ENCODE results near the gene BTN1A1.

Gene BTN1A1

GRCh38 chr6:26464416-26465131 is 35.5 kb upstream of the BTN1A1 start:
- Histone ChIP-seq H3K27ac (ENCODE audit: low read depth, low read length) (no peak overlapping the region), H3K36me3 (ENCODE audit: insufficient read depth, low read length) (peaks cover 91% of the 10 kb centered on the region), H3K4me1 (ENCODE audit: insufficient read depth, low read length) (no peaks in the 10 kb centered on the region), H3K9ac (ENCODE audit: low read depth, low read length) (no peak overlapping the region), H3K27me3 (ENCODE audit: insufficient read depth, low read length) (no peaks in the 10 kb centered on the region), H3K4me3 (ENCODE audit: low read length) (no peak overlapping the region), H3K9me3 (ENCODE audit: insufficient read depth, low read depth, low read length) (no peaks in the 10 kb centered on the region)
- 94% methylated on average over 7 of the region's 7 CpGs for WGBS

- H3K9ac ChIP-seq (ENCODE audit: low read depth, low read length), result no peak overlapping the region
- no peaks in the 10 kb centered on the region for H3K27me3 ChIP-seq (ENCODE audit: insufficient read depth, low read length)
- H3K4me3 ChIP-seq (ENCODE audit: low read length), result no peak overlapping the region
- no peaks in the 10 kb centered on the region for H3K9me3 ChIP-seq (ENCODE audit: insufficient read depth, low read depth, low read length)
- no peaks in the 10 kb centered on the region for H3K4me1 ChIP-seq (ENCODE audit: insufficient read depth, low read length)
- no peak overlapping the region for H3K27ac ChIP-seq (ENCODE audit: low read depth, low read length)
- peaks cover 82% of the 10 kb centered on the region for H3K36me3 ChIP-seq (ENCODE audit: insufficient read depth, low read length)
- WGBS, result 99% methylated on average over 3 of the region's 3 CpGs
These were observed 34.3 kb upstream of the BTN1A1 start for GRCh38 chr6:26465776-26466175.

GRCh38 chr6:26468829-26469228 is 31.3 kb upstream of the BTN1A1 start:
- 96% methylated on average over 2 of the region's 2 CpGs for WGBS
- no peak overlapping the region for H3K4me3 ChIP-seq (ENCODE audit: low read length)
- no peaks in the 10 kb centered on the region for H3K27me3 ChIP-seq (ENCODE audit: insufficient read depth, low read length)
- 0 out of 2 replicates have a peak, but pooled peaks cover under 1% of the 10 kb centered on the region for H3K4me1 ChIP-seq (ENCODE audit: insufficient read depth, low read length)
- peaks cover 11% of the 10 kb centered on the region for H3K9me3 ChIP-seq (ENCODE audit: insufficient read depth, low read depth, low read length)
- H3K9ac ChIP-seq (ENCODE audit: low read depth, low read length), result no peak overlapping the region
- no peak overlapping the region for H3K27ac ChIP-seq (ENCODE audit: low read depth, low read length)
- H3K36me3 ChIP-seq (ENCODE audit: insufficient read depth, low read length), result peaks cover 59% of the 10 kb centered on the region

GRCh38 chr6:26470643-26471042 is 29.5 kb upstream of the BTN1A1 start:
- Histone ChIP-seq H3K4me1 (ENCODE audit: insufficient read depth, low read length) (peaks cover 17% of the 10 kb centered on the region), H3K9me3 (ENCODE audit: insufficient read depth, low read depth, low read length) (peaks cover 11% of the 10 kb centered on the region), H3K4me3 (ENCODE audit: low read length) (no peak overlapping the region), H3K9ac (ENCODE audit: low read depth, low read length) (no peak overlapping the region), H3K27ac (ENCODE audit: low read depth, low read length) (no peak overlapping the region), H3K36me3 (ENCODE audit: insufficient read depth, low read length) (peaks cover 40% of the 10 kb centered on the region), H3K27me3 (ENCODE audit: insufficient read depth, low read length) (no peaks in the 10 kb centered on the region)
- WGBS, result 96% methylated on average over 4 of the region's 4 CpGs

- Histone ChIP-seq H3K36me3 (ENCODE audit: insufficient read depth, low read length) (peaks cover 27% of the 10 kb centered on the region), H3K27ac (ENCODE audit: low read depth, low read length) (no peak overlapping the region), H3K27me3 (ENCODE audit: insufficient read depth, low read length) (no peaks in the 10 kb centered on the region), H3K9me3 (ENCODE audit: insufficient read depth, low read depth, low read length) (peaks cover 11% of the 10 kb centered on the region), H3K4me1 (ENCODE audit: insufficient read depth, low read length) (peaks cover 26% of the 10 kb centered on the region), H3K4me3 (ENCODE audit: low read length) (no peak overlapping the region), H3K9ac (ENCODE audit: low read depth, low read length) (no peak overlapping the region)
These were observed 28.1 kb upstream of the BTN1A1 start for GRCh38 chr6:26471970-26472369.

DNA sequence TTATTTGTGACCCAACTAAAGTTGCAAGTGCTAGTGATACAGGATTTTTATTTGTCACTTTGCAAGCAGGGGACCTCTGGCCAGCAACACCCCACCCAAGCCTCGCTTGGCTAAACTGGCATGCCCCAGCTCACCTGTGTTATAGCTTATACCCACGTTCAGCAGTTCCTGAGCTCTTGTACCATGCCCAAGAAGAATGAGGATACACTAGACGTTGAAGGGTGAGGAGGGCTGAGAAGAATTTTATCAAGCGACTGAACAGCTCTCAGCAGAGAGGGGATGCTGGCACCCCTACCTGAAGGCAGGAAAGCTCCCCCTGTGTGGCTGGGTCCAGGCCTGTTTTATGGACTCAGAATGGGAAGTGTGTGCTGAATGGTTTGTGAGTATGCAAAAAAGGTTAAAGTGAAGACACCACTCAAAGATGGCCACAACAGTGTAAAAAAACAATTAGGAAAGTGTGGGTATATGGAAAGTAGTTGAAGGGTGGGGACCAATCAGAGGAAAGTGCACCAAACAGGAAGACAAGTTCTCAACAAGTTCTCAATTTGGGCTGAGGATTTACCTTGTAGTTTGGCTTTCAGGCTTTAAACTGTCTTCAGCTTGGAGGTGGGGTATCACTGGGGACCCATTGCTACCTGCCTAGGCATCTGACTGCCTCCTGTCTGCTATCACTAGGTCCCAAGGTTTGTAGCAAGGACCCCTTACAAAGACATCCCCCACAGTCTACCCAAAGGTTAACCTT is 27.4 kb upstream of the BTN1A1 start:
- peaks cover 21% of the 10 kb centered on the region for H3K36me3 ChIP-seq (ENCODE audit: insufficient read depth, low read length)
- H3K9ac ChIP-seq (ENCODE audit: low read depth, low read length), result no peak overlapping the region
- no peak overlapping the region for H3K4me3 ChIP-seq (ENCODE audit: low read length)
- H3K9me3 ChIP-seq (ENCODE audit: insufficient read depth, low read depth, low read length), result peaks cover 11% of the 10 kb centered on the region
- H3K27ac ChIP-seq (ENCODE audit: low read depth, low read length), result no peak overlapping the region
- WGBS, result 94% methylated on average over 4 of the region's 4 CpGs
- peaks cover 26% of the 10 kb centered on the region for H3K4me1 ChIP-seq (ENCODE audit: insufficient read depth, low read length)
- no peaks in the 10 kb centered on the region for H3K27me3 ChIP-seq (ENCODE audit: insufficient read depth, low read length)

DNA sequence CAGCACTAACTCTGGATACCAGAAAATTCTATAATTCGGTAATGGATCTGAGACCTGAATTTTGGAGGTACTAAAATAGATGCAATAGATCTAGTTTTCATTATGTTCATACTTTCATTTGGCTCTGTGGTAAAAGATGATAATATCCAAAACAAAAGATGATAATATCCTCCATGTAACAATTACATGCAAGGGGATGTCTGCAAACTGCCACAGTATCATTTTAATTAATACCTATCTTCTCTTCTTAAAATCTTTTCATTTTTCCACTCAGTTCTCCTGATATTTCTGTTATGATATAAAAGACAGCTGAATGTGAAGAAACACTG is 26.7 kb upstream of the BTN1A1 start:
- no peak overlapping the region for H3K9ac ChIP-seq (ENCODE audit: low read depth, low read length)
- peaks cover 14% of the 10 kb centered on the region for H3K36me3 ChIP-seq (ENCODE audit: insufficient read depth, low read length)
- no CpG with 5 or more reads among the region's 1 CpG for WGBS
- no peaks in the 10 kb centered on the region for H3K27me3 ChIP-seq (ENCODE audit: insufficient read depth, low read length)
- H3K27ac ChIP-seq (ENCODE audit: low read depth, low read length), result no peak overlapping the region
- H3K4me1 ChIP-seq (ENCODE audit: insufficient read depth, low read length), result peaks cover 26% of the 10 kb centered on the region
- H3K4me3 ChIP-seq (ENCODE audit: low read length), result no peak overlapping the region
- peaks cover 11% of the 10 kb centered on the region for H3K9me3 ChIP-seq (ENCODE audit: insufficient read depth, low read depth, low read length)

DNA sequence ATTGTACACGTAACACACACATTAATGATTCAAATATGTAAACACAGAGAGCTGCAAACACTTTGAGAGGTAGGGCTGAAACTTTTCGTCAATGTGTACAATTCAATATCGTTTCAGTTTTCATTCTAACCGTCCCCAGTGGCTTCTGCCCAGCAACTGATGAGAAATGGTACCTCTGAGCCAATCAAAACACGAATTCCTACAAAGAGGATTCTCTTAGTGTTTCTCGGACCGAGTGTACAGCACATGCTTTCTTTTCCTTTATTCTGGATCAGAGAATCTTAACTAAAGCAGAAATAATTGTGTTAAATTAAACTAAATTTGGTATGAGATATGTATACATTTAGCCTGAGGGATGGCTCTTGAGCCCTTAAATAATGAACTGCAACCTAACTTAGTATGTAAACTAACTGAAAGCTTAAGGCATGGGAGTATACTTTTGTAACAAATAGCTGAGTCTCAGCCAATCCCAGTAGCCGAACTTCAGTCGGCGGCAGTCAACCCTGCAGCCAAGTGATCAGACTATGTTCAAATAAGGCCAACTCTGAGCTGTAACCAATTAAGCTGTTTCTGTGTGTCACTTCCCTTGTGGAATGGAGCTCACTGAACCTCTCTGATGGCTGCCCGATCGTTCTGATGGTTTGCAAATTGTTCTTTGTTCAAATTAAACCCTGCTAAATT is 26.2 kb upstream of the BTN1A1 start:
- 81% methylated on average over 12 of the region's 12 CpGs for WGBS
- Histone ChIP-seq H3K4me3 (ENCODE audit: low read length) (peak overlapping the region; percentile 33), H3K27ac (ENCODE audit: low read depth, low read length) (peak overlapping the region; percentile 22; the same call in 1 of the 2 replicates)

DNA sequence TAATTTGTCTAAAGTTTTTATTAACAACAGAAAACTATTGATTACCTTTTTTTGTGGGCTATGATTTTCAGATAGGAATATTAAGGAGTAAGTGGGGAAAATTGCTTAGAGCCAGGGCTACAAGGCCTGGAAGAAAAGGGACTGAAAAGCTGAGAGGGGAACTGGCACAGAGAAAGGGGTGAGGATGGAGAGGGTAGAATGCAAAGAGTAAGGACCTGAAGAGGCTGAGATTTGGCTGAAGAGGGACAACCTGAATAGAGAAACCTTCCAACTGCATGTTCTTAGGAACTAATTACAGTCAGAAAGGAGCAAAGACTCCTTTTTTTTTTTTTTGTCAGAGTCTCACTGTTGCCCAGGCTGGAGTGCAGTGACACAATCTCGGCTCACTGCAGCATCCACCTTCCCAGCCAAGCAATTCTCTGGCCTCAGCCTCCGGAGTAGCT is 25.6 kb upstream of the BTN1A1 start:
- Histone ChIP-seq H3K27me3 (ENCODE audit: insufficient read depth, low read length) (no peaks in the 10 kb centered on the region), H3K4me1 (ENCODE audit: insufficient read depth, low read length) (peaks cover 26% of the 10 kb centered on the region), H3K9me3 (ENCODE audit: insufficient read depth, low read depth, low read length) (peaks cover 11% of the 10 kb centered on the region), H3K4me3 (ENCODE audit: low read length) (0 out of 2 replicates have a peak overlapping the region, but pooled peaks have one; percentile 33), H3K36me3 (ENCODE audit: insufficient read depth, low read length) (peaks cover 4% of the 10 kb centered on the region; the same call in 1 of the 2 replicates), H3K9ac (ENCODE audit: low read depth, low read length) (peak overlapping the region; percentile 17; the same call in 1 of the 2 replicates), H3K27ac (ENCODE audit: low read depth, low read length) (peak overlapping the region; percentile 22; the same call in 1 of the 2 replicates)
- 89% methylated on average over 2 of the region's 2 CpGs for WGBS

More for the DNA sequence above, 26.2 kb upstream of the BTN1A1 start:
- peaks cover 26% of the 10 kb centered on the region for H3K4me1 ChIP-seq (ENCODE audit: insufficient read depth, low read length)
- H3K36me3 ChIP-seq (ENCODE audit: insufficient read depth, low read length), result peaks cover 9% of the 10 kb centered on the region
- peak overlapping the region; percentile 50; the same call in 1 of the 2 replicates for H3K9ac ChIP-seq (ENCODE audit: low read depth, low read length)
- no peaks in the 10 kb centered on the region for H3K27me3 ChIP-seq (ENCODE audit: insufficient read depth, low read length)
- peaks cover 11% of the 10 kb centered on the region for H3K9me3 ChIP-seq (ENCODE audit: insufficient read depth, low read depth, low read length)

GRCh38 chr6:26475823-26476729 is 24.0 kb upstream of the BTN1A1 start:
- peaks cover 26% of the 10 kb centered on the region for H3K4me1 ChIP-seq (ENCODE audit: insufficient read depth, low read length)
- WGBS, result 49% methylated on average over 6 of the region's 7 CpGs
- H3K27ac ChIP-seq (ENCODE audit: low read depth, low read length), result peak overlapping the region; percentile 47; the same call in 1 of the 2 replicates
- H3K36me3 ChIP-seq (ENCODE audit: insufficient read depth, low read length), result no peaks in the 10 kb centered on the region
- no peak overlapping the region for H3K9ac ChIP-seq (ENCODE audit: low read depth, low read length)
- no peaks in the 10 kb centered on the region for H3K27me3 ChIP-seq (ENCODE audit: insufficient read depth, low read length)
- no peak overlapping the region for H3K4me3 ChIP-seq (ENCODE audit: low read length)
- H3K9me3 ChIP-seq (ENCODE audit: insufficient read depth, low read depth, low read length), result peaks cover 15% of the 10 kb centered on the region

All from HUES64 (cell line).